GM12864 (cell line): ENCODE measurements around the gene ZNF385C.

Experiments used
- DNase-seq: peaks from one replicate; pipeline ENCODE4 v3.0.0-alpha.2; 2011; ENCODE audit warnings: low read depth
- H3K4me3 ChIP-seq: 2 replicates; pipeline ENCODE4 v1.5.1; 2011; ENCODE audit warnings: mild to moderate bottlenecking, low read depth, low read length, control low read depth
- CTCF ChIP-seq: IDR thresholded peaks from 2 replicates; pipeline ENCODE4 v1.5.1; 2011; ENCODE audit warnings: low read depth, mild to moderate bottlenecking, moderate library complexity, low read length, control low read depth, inconsistent platforms; ENCODE audit errors: missing control alignments

ZNF385C gene

GRCh38 chr17:42060231-42060630 lies 38.0 kb downstream of the ZNF385C start:
- no peak for DNase-seq
- no peak overlapping the region for H3K4me3 ChIP-seq
- no peak for TF ChIP-seq CTCF

GRCh38 chr17:42059815-42060214 lies 38.5 kb downstream of the ZNF385C start:
- TF ChIP-seq CTCF, result no peak
- no peak overlapping the region for H3K4me3 ChIP-seq
- DNase-seq, result no peak

GRCh38 chr17:42058063-42058462 lies 40.2 kb downstream of the ZNF385C start:
- DNase-seq, result no peak
- H3K4me3 ChIP-seq, result no peak overlapping the region
- no peak for TF ChIP-seq CTCF

GRCh38 chr17:42056635-42057034 lies 41.6 kb downstream of the ZNF385C start:
- DNase-seq, result no peak
- no peak for TF ChIP-seq CTCF
- H3K4me3 ChIP-seq, result no peak overlapping the region

GRCh38 chr17:42055496-42055895 lies 42.8 kb downstream of the ZNF385C start:
- TF ChIP-seq CTCF, result no peak
- H3K4me3 ChIP-seq, result no peak overlapping the region
- no peak for DNase-seq

- no peak for TF ChIP-seq CTCF
- H3K4me3 ChIP-seq, result no peak overlapping the region
- no peak for DNase-seq
These were observed 43.2 kb downstream of the ZNF385C start for GRCh38 chr17:42055027-42055426.

GRCh38 chr17:42053731-42054500 lies 44.4 kb downstream of the ZNF385C start:
- DNase-seq, result no peak
- no peak overlapping the region for H3K4me3 ChIP-seq
- no peak for TF ChIP-seq CTCF
